Liver (tissue), 9 donors: ENCODE measurements around the gene DMC1. TPM values are rescaled to one million over a fixed set of nuclear protein-coding genes. Genes with fewer than 3 reads are reported as not detected.

Source experiments
- DNase-seq: peaks from one replicate; pipeline ENCODE4 v3.0.0-alpha.2; 2017; ENCODE audit warnings: low spot score
- H3K27ac ChIP-seq, 2 donors: one replicate each; pipeline ENCODE4 v1.7.0; 2013; ENCODE audit warnings: inconsistent platforms in 2 of 2, low read length in 2 of 2, control low read depth in 1 of 2, low read depth in 1 of 2, mild to moderate bottlenecking in 1 of 2
- H3K27me3 ChIP-seq, 4 donors: one replicate each; pipeline versions ENCODE4 v1.6.1 to v1.7.0; 2013; ENCODE audit warnings: low read length in 3 of 4, inconsistent platforms in 1 of 4, mild to moderate bottlenecking in 1 of 4, moderate library complexity in 1 of 4; ENCODE audit not compliant: control insufficient read depth in 4 of 4, insufficient read depth in 4 of 4
- H3K36me3 ChIP-seq, 4 donors: one replicate each; pipeline versions ENCODE4 v1.6.1 to v1.7.0; 2013; ENCODE audit warnings: low read length in 3 of 4, mild to moderate bottlenecking in 3 of 4, low read depth in 1 of 4, moderate library complexity in 1 of 4; ENCODE audit not compliant: control insufficient read depth in 4 of 4, insufficient read depth in 3 of 4
- H3K4me1 ChIP-seq, 4 donors: one replicate each; pipeline versions ENCODE4 v1.6.1 to v1.7.0; 2013; ENCODE audit warnings: low read length in 3 of 4, mild to moderate bottlenecking in 3 of 4, moderate library complexity in 1 of 4; ENCODE audit not compliant: control insufficient read depth in 4 of 4, insufficient read depth in 4 of 4
- H3K4me3 ChIP-seq, 3 donors: one replicate each; pipeline versions ENCODE4 v1.6.1 to v1.7.0; 2013; ENCODE audit warnings: low read length in 3 of 3, control low read depth in 1 of 3, low read depth in 1 of 3, mild to moderate bottlenecking in 1 of 3
- H3K9ac ChIP-seq, 2 donors: one replicate each; pipeline ENCODE4 v1.7.0; 2013; ENCODE audit warnings: low read length in 2 of 2, mild to moderate bottlenecking in 2 of 2, moderate library complexity in 2 of 2, control low read depth in 1 of 2, low read depth in 1 of 2
- H3K9me3 ChIP-seq, 4 donors: one replicate each; pipeline versions ENCODE4 v1.6.1 to v1.7.0; 2013; ENCODE audit warnings: low read length in 3 of 4; ENCODE audit not compliant: control insufficient read depth in 4 of 4
- ATF3 ChIP-seq: IDR thresholded peaks from 2 replicates; pipeline ENCODE4 v1.6.1; 2016; ENCODE audit warnings: antibody characterized with exemption
- EGR1 ChIP-seq, 2 donors: IDR thresholded peaks; 2 replicates each; pipeline ENCODE4 v1.6.1; 2016 to 2018; ENCODE audit warnings: antibody characterized with exemption in 2 of 2, low read depth in 2 of 2
- FOXA1 ChIP-seq: IDR thresholded peaks from 2 replicates; pipeline ENCODE4 v1.6.1; 2016; ENCODE audit warnings: antibody characterized with exemption
- FOXA2 ChIP-seq: IDR thresholded peaks from 2 replicates; pipeline ENCODE4 v1.6.1; 2016; ENCODE audit warnings: antibody characterized with exemption
- GABPA ChIP-seq, 2 donors: IDR thresholded peaks in 1 of 2; conservative IDR thresholded peaks in 1 of 2; 2 replicates each; pipeline ENCODE4 v1.6.1; 2016; ENCODE audit warnings: antibody characterized with exemption in 2 of 2, mild to moderate bottlenecking in 1 of 2, moderate library complexity in 1 of 2
- HNF4A ChIP-seq, 2 donors: conservative IDR thresholded peaks; 2 replicates each; pipeline ENCODE4 v1.6.1; 2016; ENCODE audit warnings: antibody characterized with exemption in 2 of 2, mild to moderate bottlenecking in 2 of 2
- HNF4G ChIP-seq: IDR thresholded peaks from 2 replicates; pipeline ENCODE4 v1.6.1; 2016; ENCODE audit warnings: antibody characterized with exemption
- JUND ChIP-seq, 2 donors: IDR thresholded peaks; 2 replicates each; pipeline ENCODE4 v1.6.1; 2016; ENCODE audit warnings: antibody characterized with exemption in 2 of 2
- MAX ChIP-seq: IDR thresholded peaks from 2 replicates; pipeline ENCODE4 v1.6.1; 2016; ENCODE audit warnings: antibody characterized with exemption
- NR2F2 ChIP-seq: IDR thresholded peaks from 2 replicates; pipeline ENCODE4 v1.6.1; 2016; ENCODE audit warnings: antibody characterized with exemption
- RAD21 ChIP-seq, 2 donors: IDR thresholded peaks; 2 replicates each; pipeline ENCODE4 v1.6.1; 2016; ENCODE audit warnings: antibody characterized with exemption in 2 of 2, mild to moderate bottlenecking in 2 of 2
- RXRA ChIP-seq, 2 donors: IDR thresholded peaks; 2 replicates each; pipeline ENCODE4 v1.6.1; 2017 to 2018; ENCODE audit warnings: antibody characterized with exemption in 2 of 2, mild to moderate bottlenecking in 1 of 2
- SP1 ChIP-seq: IDR thresholded peaks from 2 replicates; pipeline ENCODE4 v1.6.1; 2018; ENCODE audit warnings: antibody characterized with exemption, mild to moderate bottlenecking
- TAF1 ChIP-seq: conservative IDR thresholded peaks from 2 replicates; pipeline ENCODE4 v1.6.1; 2016; ENCODE audit warnings: antibody characterized with exemption, mild to moderate bottlenecking
- YY1 ChIP-seq: IDR thresholded peaks from 2 replicates; pipeline ENCODE4 v1.6.1; 2016; ENCODE audit warnings: antibody characterized with exemption, mild to moderate bottlenecking
- WGBS: extraction: QIAGEN DNeasy Blood & Tissue Kit; methylation state at CpG from one replicate; pipeline ENCODE4 v1.1.7; 2013; 5-methylcytosine and 5-hydroxymethylcytosine counted together
- polyA plus RNA-seq, 2 donors: library from polyadenylated mRNA; stranded (reverse) in 1 of 2; unstranded in 1 of 2; fragments of 200-250 nt in 1 of 2; fragments of >200 nt in 1 of 2; fragmentation: Nextera tagmentation in 1 of 2; extraction: Ambion mirVana in 1 of 2; gene quantifications; one replicate each; pipeline versions ENCODE4 v1.2.1 to v1.2.3, GENCODE V29; 2013 to 2015
- total RNA-seq, 2 donors: library from RNA; depleted of rRNA; stranded (reverse); fragments of >200 nt; gene quantifications; one replicate each; pipeline ENCODE4 v1.2.3, GENCODE V29; 2014
- TF ChIP-seq, protein P1 (sequence below): IDR thresholded peaks from 2 replicates; pipeline ENCODE4 v1.6.1; 2016; ENCODE audit warnings: antibody characterized with exemption, mild to moderate bottlenecking
- TF ChIP-seq, protein P2 (sequence below): fragments of 150-350 bp; IDR thresholded peaks from 2 replicates; pipeline ENCODE4 v1.5.1; 2017; ENCODE audit warnings: improper control_type of control experiment, low read depth, low read length; ENCODE audit not compliant: missing input control
- TF ChIP-seq, protein P3 (sequence below): IDR thresholded peaks from 2 replicates; pipeline ENCODE4 v1.6.1; 2016; ENCODE audit warnings: antibody characterized with exemption
- donor health status: healthy.
- donor health status: healthy.
- donor health status: healthy.
- donor health status: healthy.
- donor health status: healthy.

The DMC1 gene
- total and polyA plus RNA-seq, 4 donors, result 0.25 to 6.8 (median 1.1) TPM; not detected in 1

- no peak for DNase-seq
- no peak overlapping the region for H3K27ac ChIP-seq
- WGBS, result 58% methylated on average over 5 of the region's 5 CpGs
Measured at GRCh38 chr22:38611559-38611958, 41.6 kb upstream of the DMC1 start.

DNA sequence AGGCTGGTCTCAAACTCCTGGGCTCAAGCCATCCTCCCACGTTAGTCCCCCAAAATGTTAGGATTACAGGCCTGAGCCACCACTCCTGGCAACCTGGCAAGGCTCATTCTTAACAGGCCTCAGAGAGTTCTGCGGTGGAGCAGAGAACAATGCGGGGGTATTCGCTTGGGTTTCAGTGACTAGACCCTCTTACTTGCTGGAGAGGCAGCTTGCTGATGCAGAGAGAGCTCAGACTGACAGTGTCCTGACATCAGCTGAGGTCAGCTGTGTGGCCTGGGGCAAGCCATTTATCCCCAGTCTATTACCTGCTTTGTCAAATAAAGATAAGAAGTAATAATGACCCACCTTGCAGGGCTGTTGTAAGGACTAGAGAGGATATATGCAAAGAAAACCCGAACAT is 40.3 kb upstream of the DMC1 start:
- Histone ChIP-seq H3K27me3 (no peaks in the 10 kb centered on the region), H3K4me1 (peaks cover 0 to 15% (median 6%) of the 10 kb centered on the region in 4 donors), H3K9ac (no peak overlapping the region), H3K36me3 (no peaks in the 10 kb centered on the region), H3K9me3 (no peaks in the 10 kb centered on the region), H3K4me3 (no peak overlapping the region), H3K27ac (no peak overlapping the region)
- TF ChIP-seq HNF4G (no peak), SP1 (no peak), ATF3 (no peak), NR2F2 (no peak), EGR1 (IDR thresholded peaks at IDR 0.05; ENCODE audit: low read depth in 2 of 2) (no peak), GABPA (IDR thresholded peaks at IDR 0.05 in 1 of 2, conservative IDR thresholded peaks at IDR 0.05 in 1 of 2) (no peak), FOXA2 (no peak), RAD21 (IDR thresholded peaks at IDR 0.05) (no peak), FOXA1 (no peak), YY1 (no peak), TAF1 (no peak), HNF4A (conservative IDR thresholded peaks at IDR 0.05) (no peak), JUND (IDR thresholded peaks at IDR 0.05) (no peak), RXRA (IDR thresholded peaks at IDR 0.05) (no peak), MAX (no peak)
- TF ChIP-seq, protein P1, sequence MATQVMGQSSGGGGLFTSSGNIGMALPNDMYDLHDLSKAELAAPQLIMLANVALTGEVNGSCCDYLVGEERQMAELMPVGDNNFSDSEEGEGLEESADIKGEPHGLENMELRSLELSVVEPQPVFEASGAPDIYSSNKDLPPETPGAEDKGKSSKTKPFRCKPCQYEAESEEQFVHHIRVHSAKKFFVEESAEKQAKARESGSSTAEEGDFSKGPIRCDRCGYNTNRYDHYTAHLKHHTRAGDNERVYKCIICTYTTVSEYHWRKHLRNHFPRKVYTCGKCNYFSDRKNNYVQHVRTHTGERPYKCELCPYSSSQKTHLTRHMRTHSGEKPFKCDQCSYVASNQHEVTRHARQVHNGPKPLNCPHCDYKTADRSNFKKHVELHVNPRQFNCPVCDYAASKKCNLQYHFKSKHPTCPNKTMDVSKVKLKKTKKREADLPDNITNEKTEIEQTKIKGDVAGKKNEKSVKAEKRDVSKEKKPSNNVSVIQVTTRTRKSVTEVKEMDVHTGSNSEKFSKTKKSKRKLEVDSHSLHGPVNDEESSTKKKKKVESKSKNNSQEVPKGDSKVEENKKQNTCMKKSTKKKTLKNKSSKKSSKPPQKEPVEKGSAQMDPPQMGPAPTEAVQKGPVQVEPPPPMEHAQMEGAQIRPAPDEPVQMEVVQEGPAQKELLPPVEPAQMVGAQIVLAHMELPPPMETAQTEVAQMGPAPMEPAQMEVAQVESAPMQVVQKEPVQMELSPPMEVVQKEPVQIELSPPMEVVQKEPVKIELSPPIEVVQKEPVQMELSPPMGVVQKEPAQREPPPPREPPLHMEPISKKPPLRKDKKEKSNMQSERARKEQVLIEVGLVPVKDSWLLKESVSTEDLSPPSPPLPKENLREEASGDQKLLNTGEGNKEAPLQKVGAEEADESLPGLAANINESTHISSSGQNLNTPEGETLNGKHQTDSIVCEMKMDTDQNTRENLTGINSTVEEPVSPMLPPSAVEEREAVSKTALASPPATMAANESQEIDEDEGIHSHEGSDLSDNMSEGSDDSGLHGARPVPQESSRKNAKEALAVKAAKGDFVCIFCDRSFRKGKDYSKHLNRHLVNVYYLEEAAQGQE, result no peak
- TF ChIP-seq, protein P2, sequence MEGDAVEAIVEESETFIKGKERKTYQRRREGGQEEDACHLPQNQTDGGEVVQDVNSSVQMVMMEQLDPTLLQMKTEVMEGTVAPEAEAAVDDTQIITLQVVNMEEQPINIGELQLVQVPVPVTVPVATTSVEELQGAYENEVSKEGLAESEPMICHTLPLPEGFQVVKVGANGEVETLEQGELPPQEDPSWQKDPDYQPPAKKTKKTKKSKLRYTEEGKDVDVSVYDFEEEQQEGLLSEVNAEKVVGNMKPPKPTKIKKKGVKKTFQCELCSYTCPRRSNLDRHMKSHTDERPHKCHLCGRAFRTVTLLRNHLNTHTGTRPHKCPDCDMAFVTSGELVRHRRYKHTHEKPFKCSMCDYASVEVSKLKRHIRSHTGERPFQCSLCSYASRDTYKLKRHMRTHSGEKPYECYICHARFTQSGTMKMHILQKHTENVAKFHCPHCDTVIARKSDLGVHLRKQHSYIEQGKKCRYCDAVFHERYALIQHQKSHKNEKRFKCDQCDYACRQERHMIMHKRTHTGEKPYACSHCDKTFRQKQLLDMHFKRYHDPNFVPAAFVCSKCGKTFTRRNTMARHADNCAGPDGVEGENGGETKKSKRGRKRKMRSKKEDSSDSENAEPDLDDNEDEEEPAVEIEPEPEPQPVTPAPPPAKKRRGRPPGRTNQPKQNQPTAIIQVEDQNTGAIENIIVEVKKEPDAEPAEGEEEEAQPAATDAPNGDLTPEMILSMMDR, result no peak
- TF ChIP-seq, protein P3, sequence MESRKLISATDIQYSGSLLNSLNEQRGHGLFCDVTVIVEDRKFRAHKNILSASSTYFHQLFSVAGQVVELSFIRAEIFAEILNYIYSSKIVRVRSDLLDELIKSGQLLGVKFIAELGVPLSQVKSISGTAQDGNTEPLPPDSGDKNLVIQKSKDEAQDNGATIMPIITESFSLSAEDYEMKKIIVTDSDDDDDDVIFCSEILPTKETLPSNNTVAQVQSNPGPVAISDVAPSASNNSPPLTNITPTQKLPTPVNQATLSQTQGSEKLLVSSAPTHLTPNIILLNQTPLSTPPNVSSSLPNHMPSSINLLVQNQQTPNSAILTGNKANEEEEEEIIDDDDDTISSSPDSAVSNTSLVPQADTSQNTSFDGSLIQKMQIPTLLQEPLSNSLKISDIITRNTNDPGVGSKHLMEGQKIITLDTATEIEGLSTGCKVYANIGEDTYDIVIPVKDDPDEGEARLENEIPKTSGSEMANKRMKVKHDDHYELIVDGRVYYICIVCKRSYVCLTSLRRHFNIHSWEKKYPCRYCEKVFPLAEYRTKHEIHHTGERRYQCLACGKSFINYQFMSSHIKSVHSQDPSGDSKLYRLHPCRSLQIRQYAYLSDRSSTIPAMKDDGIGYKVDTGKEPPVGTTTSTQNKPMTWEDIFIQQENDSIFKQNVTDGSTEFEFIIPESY, result no peak
- WGBS, result 96% methylated on average over 5 of the region's 5 CpGs
- no peak for DNase-seq

More at GRCh38 chr22:38611559-38611958, 41.6 kb upstream of the DMC1 start:
- Histone ChIP-seq H3K4me1 (peaks cover 0 to 15% (median 6%) of the 10 kb centered on the region in 4 donors), H3K9ac (no peak overlapping the region), H3K36me3 (no peaks in the 10 kb centered on the region), H3K27me3 (no peaks in the 10 kb centered on the region), H3K9me3 (no peaks in the 10 kb centered on the region), H3K4me3 (no peak overlapping the region)
- TF ChIP-seq HNF4G, result peak; percentile 26
- peak in 1 of 2 donors; percentile 35 for TF ChIP-seq RXRA (IDR thresholded peaks at IDR 0.05)
- peak; percentile 15 for TF ChIP-seq SP1
- TF ChIP-seq HNF4A (conservative IDR thresholded peaks at IDR 0.05), result peak; percentile 58 to 60
- no peak for TF ChIP-seq RAD21 (IDR thresholded peaks at IDR 0.05)
- TF ChIP-seq, protein P3, result no peak
- TF ChIP-seq ATF3, result no peak
